GM12878 (cell line): ENCODE data around the gene NDUFS4. TPM values are rescaled to one million over a fixed set of nuclear protein-coding genes. Genes with fewer than 3 reads are reported as not detected.

Experiments used
- ATAC-seq: fragments of 200-7000 bp; cut with Tn5 transposase; 3 replicates; pipeline ENCODE4 v1.9.1; 2020; ENCODE audit warnings: mild to moderate bottlenecking, moderate library complexity
- BruUV-seq: library from RNA; stranded (reverse); fragments of 400-500 nt; replicated peaks from 2 replicates; lab custom pipeline; 2021; lab: Mats Ljungman, UMichigan
- CTCF ChIA-PET: fragments of 300-600 bp; sonication (Branson Sonifier 250); formaldehyde crosslinking; extraction: SDS; loops from one replicate; lab custom pipeline; 2021; ENCODE audit warnings: inconsistent platforms; lab: Yijun Ruan, JAX
- POLR2A ChIA-PET: fragments of 350-600 bp; formaldehyde crosslinking; extraction: SDS; loops from one replicate; lab custom pipeline; 2021; ENCODE audit warnings: inconsistent platforms; lab: Charles Lee
- RAD21 ChIA-PET: fragments of 300-600 bp; sonication (Branson Sonifier 250); formaldehyde crosslinking; loops from one replicate; lab custom pipeline; 2023; ENCODE audit warnings: antibody characterized with exemption; ENCODE audit not compliant: unreplicated experiment; lab: Charles Lee
- SMC1A ChIA-PET: fragments of 300-600 bp; sonication (Branson Sonifier 250); formaldehyde crosslinking; loops from one replicate; lab custom pipeline; 2023; ENCODE audit not compliant: unreplicated experiment, uncharacterized antibody; lab: Charles Lee
- DNase-seq: peaks from one replicate; pipeline ENCODE4 v3.0.0-alpha.2; 2011; ENCODE audit warnings: low read depth, low spot score
- FAIRE-seq: peaks from 3 replicates; lab custom pipeline; 2011; peaks lifted over from hg19 to GRCh38; lab: Jason Lieb, UNC
- H2AFZ ChIP-seq: 2 replicates; pipeline ENCODE4 v1.6.0; 2011; ENCODE audit warnings: low read depth, low read length, control low read depth; ENCODE audit not compliant: control insufficient read depth
- H3K27ac ChIP-seq: 2 replicates; pipeline ENCODE4 v1.5.1; 2011; ENCODE audit warnings: control low read depth; ENCODE audit not compliant: control insufficient read depth, insufficient read depth
- H3K27me3 ChIP-seq, 2 experiments: replicated peaks in 1 of 2; 2 replicates each; pipeline versions ENCODE4 v1.6.0 to v1.6.1; 2011; ENCODE audit warnings: low read length in 1 of 2; ENCODE audit not compliant: control insufficient read depth in 2 of 2, insufficient read depth in 2 of 2
- H3K36me3 ChIP-seq, 2 experiments: 2 replicates each; pipeline ENCODE4 v1.5.1; 2011; ENCODE audit warnings: low read length in 1 of 2; ENCODE audit not compliant: control insufficient read depth in 2 of 2, insufficient read depth in 2 of 2
- H3K4me1 ChIP-seq: 2 replicates; pipeline ENCODE4 v1.6.1; 2011; ENCODE audit warnings: mild to moderate bottlenecking, low read length, moderate library complexity, mixed read lengths; ENCODE audit not compliant: control insufficient read depth, insufficient read depth
- H3K4me2 ChIP-seq: 2 replicates; pipeline ENCODE4 v1.6.0; 2011; ENCODE audit warnings: control low read depth; ENCODE audit not compliant: control insufficient read depth, insufficient read depth
- H3K4me3 ChIP-seq: fragments of 200-600 bp; sonication (generic); 2 replicates; pipeline ENCODE4 v1.5.1; 2016
- H3K79me2 ChIP-seq: 2 replicates; pipeline ENCODE4 v1.6.0; 2011; ENCODE audit warnings: low read length; ENCODE audit not compliant: control insufficient read depth, insufficient read depth
- H3K9ac ChIP-seq: 2 replicates; pipeline ENCODE4 v1.8.0; 2011; ENCODE audit warnings: low read length, control low read depth, mixed read lengths; ENCODE audit not compliant: control insufficient read depth, insufficient read depth
- H3K9me3 ChIP-seq: replicated peaks from 3 replicates; pipeline ENCODE4 v1.5.1; 2011; ENCODE audit warnings: mild to moderate bottlenecking, low read length; ENCODE audit not compliant: control insufficient read depth, insufficient read depth
- H4K20me1 ChIP-seq: 2 replicates; pipeline ENCODE4 v1.6.0; 2011; ENCODE audit not compliant: control insufficient read depth, insufficient read depth
- ASH2L ChIP-seq: fragments of 300-600, 200-600 bp; sonication (generic); IDR thresholded peaks from 2 replicates; pipeline ENCODE4 v1.6.1; 2017; ENCODE audit warnings: low read depth, mild to moderate bottlenecking, borderline replicate concordance
- ATF2 ChIP-seq: IDR thresholded peaks from 2 replicates; pipeline ENCODE4 v1.6.1; 2012; ENCODE audit warnings: low read length, inconsistent platforms
- BHLHE40 ChIP-seq, 2 experiments: fragments of 450-650 bp in 1 of 2; IDR thresholded peaks; 2 replicates each; pipeline ENCODE4 v1.6.1; 2011 to 2017; ENCODE audit warnings: low read depth in 2 of 2, borderline replicate concordance in 1 of 2, improper control_type of control experiment in 1 of 2, low read length in 1 of 2, mild to moderate bottlenecking in 1 of 2
- MXI1 ChIP-seq: fragments of 150-350 bp; IDR thresholded peaks from 2 replicates; pipeline ENCODE4 v1.6.1; 2011; ENCODE audit warnings: low read depth, mild to moderate bottlenecking, inconsistent platforms, low read length, improper control_type of control experiment
- NFIC ChIP-seq: IDR thresholded peaks from 2 replicates; pipeline ENCODE4 v1.6.1; 2012; ENCODE audit warnings: low read depth, mild to moderate bottlenecking, inconsistent platforms, low read length, moderate library complexity
- NFYA ChIP-seq: IDR thresholded peaks from 2 replicates; pipeline ENCODE4 v1.6.1; 2011; ENCODE audit warnings: low read depth, mild to moderate bottlenecking, low read length, improper control_type of control experiment, borderline replicate concordance
- NR2C1 ChIP-seq: fragments of 450-650 bp; IDR thresholded peaks from 2 replicates; pipeline ENCODE4 v1.6.1; 2017; ENCODE audit warnings: antibody characterized with exemption, mild to moderate bottlenecking, moderate library complexity
- SMAD5 ChIP-seq: IDR thresholded peaks from 2 replicates; pipeline ENCODE4 v1.6.1; 2016; ENCODE audit warnings: antibody characterized with exemption, low read depth
- SUPT20H ChIP-seq: IDR thresholded peaks from 2 replicates; pipeline ENCODE4 v1.6.1; 2011; ENCODE audit warnings: low read depth, mild to moderate bottlenecking, low read length, moderate library complexity, borderline replicate concordance; ENCODE audit not compliant: control insufficient read depth
- TBL1XR1 ChIP-seq: IDR thresholded peaks from 2 replicates; pipeline ENCODE4 v1.6.1; 2012; ENCODE audit warnings: low read depth, low read length, improper control_type of control experiment
- ZNF24 ChIP-seq: fragments of 450-650 bp; IDR thresholded peaks from 2 replicates; pipeline ENCODE4 v1.6.1; 2017; ENCODE audit warnings: antibody characterized with exemption, mild to moderate bottlenecking
- WGBS: methylation state at CpG from one replicate; pipeline ENCODE4 v1.1.6; 2016; ENCODE audit warnings: low lambda C conversion rate; ENCODE audit not compliant: insufficient replicate concordance, insufficient coverage; ENCODE audit errors: missing lambda C conversion rate; 5-methylcytosine and 5-hydroxymethylcytosine counted together
- in situ Hi-C: fragments of 300-500 bp; cut with MboI; formaldehyde crosslinking; loops from 9 replicates; pipeline ENCODE4 v1.14.3; 2018; ENCODE audit warnings: mixed read lengths
- intact Hi-C: fragments of 100-400 bp; cut with micrococcal nuclease; formaldehyde crosslinking; loops from one replicate; pipeline ENCODE4 v1.14.2; 2022; ENCODE audit not compliant: unreplicated experiment
- polyA plus RNA-seq, 11 experiments: library from polyadenylated mRNA; depleted of rRNA in 4 of 11; unstranded in 6 of 11; stranded (reverse) in 5 of 11; fragments of >200 nt; fragmentation: Nextera tagmentation in 4 of 11; fragmentation: Illumina TruSeq in 1 of 11; extraction: Ambion mirVana in 4 of 11; extraction: Trizol in 1 of 11; gene quantifications; 1 replicate in 1 of 11; 2 replicates in 10 of 11; pipeline versions ENCODE4 v1.2.1 to v1.2.3, GENCODE V29; 2011 to 2016; ENCODE audit warnings: inconsistent platforms in 2 of 11, missing spikeins in 2 of 11, low read depth in 1 of 11
- total RNA-seq, 4 experiments: library from RNA; depleted of rRNA in 3 of 4; stranded (reverse); fragments of >200 nt in 3 of 4; fragmentation: Illumina TruSeq in 1 of 4; extraction: Trizol in 1 of 4; gene quantifications; 2 replicates each; pipeline versions ENCODE4 v1.2.1 to v1.2.3, GENCODE V29; 2013 to 2021
- TF ChIP-seq, protein P1 (sequence below): IDR thresholded peaks from 2 replicates; pipeline ENCODE4 v1.6.1; 2011; ENCODE audit warnings: mild to moderate bottlenecking, low read depth, low read length, moderate library complexity; ENCODE audit not compliant: insufficient replicate concordance
- TF ChIP-seq, protein P2 (sequence below): fragments of 450-650 bp; IDR thresholded peaks from 2 replicates; pipeline ENCODE4 v1.6.1; 2018; ENCODE audit warnings: borderline replicate concordance, mild to moderate bottlenecking; ENCODE audit not compliant: partially characterized antibody

NDUFS4 gene
- total and polyA plus RNA-seq, 10 of the 15 experiments (the other 5 are each of a cell fraction or from before 2014, with no cell fraction given): 69.9 to 366 (median 114) TPM

- no peaks in the 10 kb centered on the region for H3K4me1 ChIP-seq
- no peaks in the 10 kb centered on the region for H3K27me3 ChIP-seq
- H4K20me1 ChIP-seq: no peaks in the 10 kb centered on the region
- no peak overlapping the region for H2AFZ ChIP-seq
- SMC1A ChIA-PET: interaction anchor here (1.0 kb wide), 1 partner anchor 11 kb away, joined by 3 read pairs; no protein-coding TSS in a partner anchor
- BruUV-seq: no TSS peak
- DNase-seq: no peak
- CTCF ChIA-PET: no interaction called here
- RAD21 ChIA-PET: no interaction called here
- whole genome bisulfite sequencing: 100% methylated on average over 1 of the region's 1 CpG
- TF ChIP-seq SUPT20H (no peak), NFIC (no peak), ZNF24 (no peak), ASH2L (no peak), NR2C1 (no peak), NFYA (no peak), SMAD5 (no peak), BHLHE40 (IDR thresholded peaks at IDR 0.05; ENCODE audit: borderline replicate concordance in 1 of 2, low read depth in 2 of 2, low read length in 1 of 2) (no peak), TBL1XR1 (no peak), ATF2 (no peak), MXI1 (no peak)
- TF ChIP-seq, protein P1, sequence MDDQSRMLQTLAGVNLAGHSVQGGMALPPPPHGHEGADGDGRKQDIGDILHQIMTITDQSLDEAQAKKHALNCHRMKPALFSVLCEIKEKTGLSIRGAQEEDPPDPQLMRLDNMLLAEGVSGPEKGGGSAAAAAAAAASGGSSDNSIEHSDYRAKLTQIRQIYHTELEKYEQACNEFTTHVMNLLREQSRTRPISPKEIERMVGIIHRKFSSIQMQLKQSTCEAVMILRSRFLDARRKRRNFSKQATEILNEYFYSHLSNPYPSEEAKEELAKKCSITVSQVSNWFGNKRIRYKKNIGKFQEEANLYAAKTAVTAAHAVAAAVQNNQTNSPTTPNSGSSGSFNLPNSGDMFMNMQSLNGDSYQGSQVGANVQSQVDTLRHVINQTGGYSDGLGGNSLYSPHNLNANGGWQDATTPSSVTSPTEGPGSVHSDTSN: no peak
- TF ChIP-seq, protein P2, sequence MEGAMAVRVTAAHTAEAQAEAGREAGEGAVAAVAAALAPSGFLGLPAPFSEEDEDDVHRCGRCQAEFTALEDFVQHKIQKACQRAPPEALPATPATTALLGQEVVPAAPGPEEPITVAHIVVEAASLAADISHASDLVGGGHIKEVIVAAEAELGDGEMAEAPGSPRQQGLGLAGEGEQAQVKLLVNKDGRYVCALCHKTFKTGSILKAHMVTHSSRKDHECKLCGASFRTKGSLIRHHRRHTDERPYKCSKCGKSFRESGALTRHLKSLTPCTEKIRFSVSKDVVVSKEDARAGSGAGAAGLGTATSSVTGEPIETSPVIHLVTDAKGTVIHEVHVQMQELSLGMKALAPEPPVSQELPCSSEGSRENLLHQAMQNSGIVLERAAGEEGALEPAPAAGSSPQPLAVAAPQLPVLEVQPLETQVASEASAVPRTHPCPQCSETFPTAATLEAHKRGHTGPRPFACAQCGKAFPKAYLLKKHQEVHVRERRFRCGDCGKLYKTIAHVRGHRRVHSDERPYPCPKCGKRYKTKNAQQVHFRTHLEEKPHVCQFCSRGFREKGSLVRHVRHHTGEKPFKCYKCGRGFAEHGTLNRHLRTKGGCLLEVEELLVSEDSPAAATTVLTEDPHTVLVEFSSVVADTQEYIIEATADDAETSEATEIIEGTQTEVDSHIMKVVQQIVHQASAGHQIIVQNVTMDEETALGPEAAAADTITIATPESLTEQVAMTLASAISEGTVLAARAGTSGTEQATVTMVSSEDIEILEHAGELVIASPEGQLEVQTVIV: no peak
- TF ChIP-seq, all 136 proteins: peak for 0
- Histone ChIP-seq H3K4me2 (no peak overlapping the region), H3K27ac (no peak overlapping the region), H3K4me3 (no peak overlapping the region), H3K9ac (no peak overlapping the region), H3K79me2 (peaks cover 15% of the 10 kb centered on the region), H3K9me3 (no peaks in the 10 kb centered on the region; the same call in 2 of the 3 replicates), H3K36me3 (no peaks in the 10 kb centered on the region)
- POLR2A ChIA-PET: no interaction called here
- no peak; the same call in 2 of the 3 replicates for ATAC-seq
- intact Hi-C loops (loop anchor here (10.0 kb wide), 1 partner anchor 646 kb away; no protein-coding TSS in a partner anchor), in situ Hi-C loops (no loop called here)
- no peak for FAIRE-seq
These were observed 8.4 kb downstream of the NDUFS4 start for GRCh38 chr5:53568871-53569270.
